KMS-11 (cell line): ENCODE results near the gene PHF12.

Experiments used
- H2AFZ ChIP-seq: fragments of 200-600 bp; sonication (generic); 2 replicates; pipeline ENCODE4 v1.6.1; 2016; ENCODE audit warnings: antibody characterized with exemption, mixed run types, low read depth
- H3K27ac ChIP-seq: fragments of 200-600 bp; sonication (generic); 2 replicates; pipeline ENCODE4 v1.6.1; 2016; ENCODE audit warnings: mild to moderate bottlenecking, mixed run types
- H3K27me3 ChIP-seq: fragments of 200-600 bp; sonication (generic); 2 replicates; pipeline ENCODE4 v1.6.1; 2017; ENCODE audit warnings: mild to moderate bottlenecking, low read depth, mixed run types, moderate library complexity; ENCODE audit not compliant: insufficient read depth
- H3K36me3 ChIP-seq: fragments of 200-600 bp; sonication (generic); 2 replicates; pipeline ENCODE4 v1.6.1; 2017; ENCODE audit warnings: mild to moderate bottlenecking, mixed run types; ENCODE audit not compliant: insufficient read depth
- H3K4me1 ChIP-seq: fragments of 200-600 bp; sonication (generic); 2 replicates; pipeline ENCODE4 v1.6.1; 2016; ENCODE audit warnings: mild to moderate bottlenecking, low read depth, mixed run types; ENCODE audit not compliant: poor library complexity, severe bottlenecking
- H3K4me2 ChIP-seq: fragments of 200-600 bp; sonication (generic); 2 replicates; pipeline ENCODE4 v1.7.0; 2016; ENCODE audit warnings: mild to moderate bottlenecking, mixed run types
- H3K4me3 ChIP-seq: fragments of 200-600 bp; sonication (generic); IDR thresholded peaks from 2 replicates; pipeline ENCODE4 v1.6.1; 2017; ENCODE audit warnings: low read depth, low read length, mixed read lengths; ENCODE audit not compliant: insufficient read depth
- H3K79me2 ChIP-seq: fragments of 200-600 bp; sonication (generic); 2 replicates; pipeline ENCODE4 v1.6.1; 2016; ENCODE audit warnings: low read depth, mixed run types; ENCODE audit not compliant: insufficient read depth
- H3K9ac ChIP-seq: fragments of 200-600 bp; sonication (generic); 2 replicates; pipeline ENCODE4 v1.6.1; 2016; ENCODE audit warnings: mild to moderate bottlenecking, mixed run types
- H4K20me1 ChIP-seq: fragments of 200-600 bp; sonication (generic); 2 replicates; pipeline ENCODE4 v1.6.1; 2016; ENCODE audit warnings: mild to moderate bottlenecking, mixed run types; ENCODE audit not compliant: insufficient read depth
- CTCF ChIP-seq: fragments of 200-600 bp; sonication (generic); conservative IDR thresholded peaks from 2 replicates; pipeline ENCODE4 v1.6.1; 2017; ENCODE audit warnings: low read depth, mild to moderate bottlenecking, antibody characterized with exemption, low read length, moderate library complexity, mixed read lengths

PHF12 gene

GRCh38 chr17:28858801-28859355 is 92.4 kb downstream of the PHF12 start:
- Histone ChIP-seq H4K20me1 (no peaks in the 10 kb centered on the region), H2AFZ (no peak overlapping the region), H3K4me3 (no peak overlapping the region), H3K27me3 (no peaks in the 10 kb centered on the region), H3K9ac (no peak overlapping the region), H3K36me3 (no peaks in the 10 kb centered on the region; the same call in 1 of the 2 replicates), H3K4me1 (peaks cover 9% of the 10 kb centered on the region), H3K79me2 (peaks cover 7% of the 10 kb centered on the region; the same call in 1 of the 2 replicates), H3K4me2 (no peak overlapping the region), H3K27ac (no peak overlapping the region)
- TF ChIP-seq CTCF, result no peak

- Histone ChIP-seq H3K4me3 (no peak overlapping the region), H3K27me3 (no peaks in the 10 kb centered on the region), H4K20me1 (no peaks in the 10 kb centered on the region), H3K36me3 (no peaks in the 10 kb centered on the region; the same call in 1 of the 2 replicates), H3K9ac (no peak overlapping the region), H2AFZ (no peak overlapping the region), H3K79me2 (peaks cover 7% of the 10 kb centered on the region; the same call in 1 of the 2 replicates), H3K4me1 (peaks cover 9% of the 10 kb centered on the region), H3K27ac (no peak overlapping the region), H3K4me2 (no peak overlapping the region)
- TF ChIP-seq CTCF, result no peak
These were observed 93.2 kb downstream of the PHF12 start for GRCh38 chr17:28857905-28858800.

GRCh38 chr17:28856028-28856574 is 95.2 kb downstream of the PHF12 start:
- Histone ChIP-seq H3K9ac (no peak overlapping the region), H3K27me3 (no peaks in the 10 kb centered on the region), H3K27ac (no peak overlapping the region), H3K4me3 (no peak overlapping the region), H4K20me1 (no peaks in the 10 kb centered on the region), H3K4me1 (peaks cover 9% of the 10 kb centered on the region), H2AFZ (no peak overlapping the region), H3K36me3 (no peaks in the 10 kb centered on the region; the same call in 1 of the 2 replicates), H3K79me2 (peaks cover 7% of the 10 kb centered on the region; the same call in 1 of the 2 replicates), H3K4me2 (peak overlapping the region; percentile 93)
- no peak for TF ChIP-seq CTCF

GRCh38 chr17:28855336-28855679 is 96.0 kb downstream of the PHF12 start:
- Histone ChIP-seq H3K4me2 (peak overlapping the region; percentile 93), H3K4me1 (peaks cover 9% of the 10 kb centered on the region), H3K4me3 (peak overlapping the region; percentile 42), H3K36me3 (no peaks in the 10 kb centered on the region; the same call in 1 of the 2 replicates), H3K27me3 (no peaks in the 10 kb centered on the region), H2AFZ (peak overlapping the region; percentile 89), H3K79me2 (peaks cover 7% of the 10 kb centered on the region; the same call in 1 of the 2 replicates), H4K20me1 (no peaks in the 10 kb centered on the region), H3K9ac (peak overlapping the region; percentile 73), H3K27ac (peak overlapping the region; percentile 29)
- no peak; the same call in 1 of the 2 replicates for TF ChIP-seq CTCF
